Panc1 (cell line): ENCODE data around the gene DENND2D.

Experiments used
- CTCF ChIP-seq: fragments of 450-650 bp; IDR thresholded peaks from 2 replicates; pipeline ENCODE4 v1.5.1; 2017; ENCODE audit warnings: mild to moderate bottlenecking
- POLR2AphosphoS5 ChIP-seq: IDR thresholded peaks from 2 replicates; pipeline ENCODE4 v1.6.1; 2012; ENCODE audit warnings: mild to moderate bottlenecking, low read depth, low read length, moderate library complexity

- no peak for TF ChIP-seq POLR2AphosphoS5
- no peak for TF ChIP-seq CTCF
Measured at GRCh38 chr1:111195002-111195684, 5.3 kb downstream of the DENND2D start.
